ENCODE data around the gene CARMIL1. TPM values are rescaled to one million over a fixed set of nuclear protein-coding genes. Genes with fewer than 3 reads are reported as not detected.

The CARMIL1 gene
- polyA plus RNA-seq, 1 of the 3 experiments (the other 2 are of a cell fraction), result 1.7 TPM

- TF ChIP-seq, protein P1, sequence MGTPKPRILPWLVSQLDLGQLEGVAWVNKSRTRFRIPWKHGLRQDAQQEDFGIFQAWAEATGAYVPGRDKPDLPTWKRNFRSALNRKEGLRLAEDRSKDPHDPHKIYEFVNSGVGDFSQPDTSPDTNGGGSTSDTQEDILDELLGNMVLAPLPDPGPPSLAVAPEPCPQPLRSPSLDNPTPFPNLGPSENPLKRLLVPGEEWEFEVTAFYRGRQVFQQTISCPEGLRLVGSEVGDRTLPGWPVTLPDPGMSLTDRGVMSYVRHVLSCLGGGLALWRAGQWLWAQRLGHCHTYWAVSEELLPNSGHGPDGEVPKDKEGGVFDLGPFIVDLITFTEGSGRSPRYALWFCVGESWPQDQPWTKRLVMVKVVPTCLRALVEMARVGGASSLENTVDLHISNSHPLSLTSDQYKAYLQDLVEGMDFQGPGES (IDR thresholded peaks at IDR 0.05; ENCODE audit: low read depth, low read length), result no peak
- TF ChIP-seq, protein P2, sequence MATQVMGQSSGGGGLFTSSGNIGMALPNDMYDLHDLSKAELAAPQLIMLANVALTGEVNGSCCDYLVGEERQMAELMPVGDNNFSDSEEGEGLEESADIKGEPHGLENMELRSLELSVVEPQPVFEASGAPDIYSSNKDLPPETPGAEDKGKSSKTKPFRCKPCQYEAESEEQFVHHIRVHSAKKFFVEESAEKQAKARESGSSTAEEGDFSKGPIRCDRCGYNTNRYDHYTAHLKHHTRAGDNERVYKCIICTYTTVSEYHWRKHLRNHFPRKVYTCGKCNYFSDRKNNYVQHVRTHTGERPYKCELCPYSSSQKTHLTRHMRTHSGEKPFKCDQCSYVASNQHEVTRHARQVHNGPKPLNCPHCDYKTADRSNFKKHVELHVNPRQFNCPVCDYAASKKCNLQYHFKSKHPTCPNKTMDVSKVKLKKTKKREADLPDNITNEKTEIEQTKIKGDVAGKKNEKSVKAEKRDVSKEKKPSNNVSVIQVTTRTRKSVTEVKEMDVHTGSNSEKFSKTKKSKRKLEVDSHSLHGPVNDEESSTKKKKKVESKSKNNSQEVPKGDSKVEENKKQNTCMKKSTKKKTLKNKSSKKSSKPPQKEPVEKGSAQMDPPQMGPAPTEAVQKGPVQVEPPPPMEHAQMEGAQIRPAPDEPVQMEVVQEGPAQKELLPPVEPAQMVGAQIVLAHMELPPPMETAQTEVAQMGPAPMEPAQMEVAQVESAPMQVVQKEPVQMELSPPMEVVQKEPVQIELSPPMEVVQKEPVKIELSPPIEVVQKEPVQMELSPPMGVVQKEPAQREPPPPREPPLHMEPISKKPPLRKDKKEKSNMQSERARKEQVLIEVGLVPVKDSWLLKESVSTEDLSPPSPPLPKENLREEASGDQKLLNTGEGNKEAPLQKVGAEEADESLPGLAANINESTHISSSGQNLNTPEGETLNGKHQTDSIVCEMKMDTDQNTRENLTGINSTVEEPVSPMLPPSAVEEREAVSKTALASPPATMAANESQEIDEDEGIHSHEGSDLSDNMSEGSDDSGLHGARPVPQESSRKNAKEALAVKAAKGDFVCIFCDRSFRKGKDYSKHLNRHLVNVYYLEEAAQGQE (IDR thresholded peaks at IDR 0.05; ENCODE audit: low read depth, low read length), result no peak
- TF ChIP-seq RFX5 (IDR thresholded peaks at IDR 0.05; ENCODE audit: low read length), result no peak
Observed at GRCh38 chr6:25614052-25614451, 334.9 kb downstream of the CARMIL1 start (continued).

- Histone ChIP-seq H3K4me1 (ENCODE audit: control insufficient read depth in 1 of 2, insufficient read depth in 2 of 2, low read depth in 1 of 2, low read length in 1 of 2) (no peaks in the 10 kb centered on the region), H3K27ac (ENCODE audit: low read depth in 2 of 2, low read length in 1 of 2) (no peak overlapping the region), H4K20me1 (ENCODE audit: insufficient read depth) (no peaks in the 10 kb centered on the region), H3F3A (replicated peaks; ENCODE audit: insufficient read depth) (no peaks in the 10 kb centered on the region), H3K36me3 (replicated peaks in 1 of 2; ENCODE audit: control insufficient read depth in 1 of 2, insufficient read depth in 2 of 2, low read length in 1 of 2) (no peaks in the 10 kb centered on the region), H3K27me3 (ENCODE audit: insufficient read depth) (no peaks in the 10 kb centered on the region), H3K4me2 (no peak overlapping the region), H3K79me2 (ENCODE audit: insufficient read depth) (no peaks in the 10 kb centered on the region), H3K9ac (no peak overlapping the region), H3K9me2 (no peaks in the 10 kb centered on the region), H3K9me3 (no peaks in the 10 kb centered on the region), H3K4me3 (ENCODE audit: low read depth in 2 of 2, low read length in 1 of 2) (no peak overlapping the region), H2AFZ (ENCODE audit: low read depth) (no peak overlapping the region)
- CTCF ChIA-PET, result interaction anchor here (1.6 kb wide), 1 partner anchor 11 kb away, joined by 3 read pairs; no protein-coding TSS in a partner anchor
- 88% methylated on average over 1 of the region's 1 CpG for WGBS (ENCODE audit: low lambda C conversion rate)
- DNase-seq, result no peak
- POLR2A ChIA-PET, result no interaction called here
- no peak for TF ChIP-seq EZH2phosphoT487 (IDR thresholded peaks at IDR 0.05; ENCODE audit: borderline replicate concordance, low read depth)
- no peak for TF ChIP-seq JUND (IDR thresholded peaks at IDR 0.05)
- TF ChIP-seq RFX5 (IDR thresholded peaks at IDR 0.05; ENCODE audit: low read length), result no peak
- TF ChIP-seq SIN3A (IDR thresholded peaks at IDR 0.05; ENCODE audit: borderline replicate concordance, low read depth, low read length), result no peak
- no peak for TF ChIP-seq NFIC (IDR thresholded peaks at IDR 0.05; ENCODE audit: borderline replicate concordance)
- no peak for TF ChIP-seq USF2 (IDR thresholded peaks at IDR 0.05; ENCODE audit: borderline replicate concordance, low read depth, low read length)
- TF ChIP-seq, protein P3, sequence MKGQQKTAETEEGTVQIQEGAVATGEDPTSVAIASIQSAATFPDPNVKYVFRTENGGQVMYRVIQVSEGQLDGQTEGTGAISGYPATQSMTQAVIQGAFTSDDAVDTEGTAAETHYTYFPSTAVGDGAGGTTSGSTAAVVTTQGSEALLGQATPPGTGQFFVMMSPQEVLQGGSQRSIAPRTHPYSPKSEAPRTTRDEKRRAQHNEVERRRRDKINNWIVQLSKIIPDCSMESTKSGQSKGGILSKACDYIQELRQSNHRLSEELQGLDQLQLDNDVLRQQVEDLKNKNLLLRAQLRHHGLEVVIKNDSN (IDR thresholded peaks at IDR 0.05; ENCODE audit: borderline replicate concordance, low read depth), result no peak
- no peak for TF ChIP-seq ELF1 (IDR thresholded peaks at IDR 0.05)
- TF ChIP-seq RCOR1 (IDR thresholded peaks at IDR 0.05; ENCODE audit: low read length), result no peak
- no peak for TF ChIP-seq GATA2 (CRISPR knock-in tag; IDR thresholded peaks at IDR 0.05)
- TF ChIP-seq, protein P2 (IDR thresholded peaks at IDR 0.05; ENCODE audit: low read depth, low read length), result no peak
- TF ChIP-seq RXRA (IDR thresholded peaks at IDR 0.05; ENCODE audit: borderline replicate concordance, low read depth), result no peak
- TF ChIP-seq SMC3 (IDR thresholded peaks at IDR 0.05; ENCODE audit: low read depth, low read length), result no peak
- TF ChIP-seq, protein P1 (IDR thresholded peaks at IDR 0.05; ENCODE audit: low read depth, low read length), result no peak
- TF ChIP-seq, protein P4, sequence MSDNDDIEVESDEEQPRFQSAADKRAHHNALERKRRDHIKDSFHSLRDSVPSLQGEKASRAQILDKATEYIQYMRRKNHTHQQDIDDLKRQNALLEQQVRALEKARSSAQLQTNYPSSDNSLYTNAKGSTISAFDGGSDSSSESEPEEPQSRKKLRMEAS (IDR thresholded peaks at IDR 0.05; ENCODE audit: low read depth), result no peak
- TF ChIP-seq EP300 (IDR thresholded peaks at IDR 0.05; ENCODE audit: borderline replicate concordance in 1 of 2, low read depth in 1 of 2, low read length in 1 of 2), result no peak
- TF ChIP-seq TEAD4 (IDR thresholded peaks at IDR 0.05; ENCODE audit: borderline replicate concordance, insufficient read depth), result no peak
Observed at GRCh38 chr6:25615471-25615870, 336.3 kb downstream of the CARMIL1 start.
